Left ventricle myocardium inferior (tissue), 1 donor: ENCODE measurements around the gene RWDD1. TPM values are rescaled to one million over a fixed set of nuclear protein-coding genes. Genes with fewer than 3 reads are reported as not detected.

Source experiments
- DNase-seq: peaks from one replicate; pipeline ENCODE4 v3.0.0-alpha.2; 2020
- H3K27ac ChIP-seq: fragments of 200-600 bp; replicated peaks from 2 replicates; pipeline ENCODE4 v1.8.0; 2021
- H3K27me3 ChIP-seq: fragments of 200-600 bp; 2 replicates; pipeline ENCODE4 v1.8.0; 2021; ENCODE audit warnings: low read depth
- H3K36me3 ChIP-seq: fragments of 200-600 bp; 2 replicates; pipeline ENCODE4 v1.8.0; 2021
- H3K4me1 ChIP-seq: fragments of 200-600 bp; 2 replicates; pipeline ENCODE4 v1.8.0; 2021
- H3K4me3 ChIP-seq: fragments of 200-600 bp; 2 replicates; pipeline ENCODE4 v1.8.0; 2021; ENCODE audit warnings: mild to moderate bottlenecking, moderate library complexity
- H3K9me3 ChIP-seq: fragments of 200-600 bp; replicated peaks from 2 replicates; pipeline ENCODE4 v1.8.0; 2021
- intact Hi-C: fragments of 100-400 bp; cut with micrococcal nuclease; formaldehyde crosslinking; loops from one replicate; pipeline ENCODE4 v1.11.0; 2022
- total RNA-seq: library from RNA; stranded (reverse); fragmentation: NEBNext Ultra II Directional; extraction: Animal tissue kit (Norgen Biotek cat#: 25700); gene quantifications from one replicate; pipeline ENCODE4 v1.2.1, GENCODE V29; 2021
- TF ChIP-seq, protein P1 (sequence below): fragments of 200-600 bp; IDR thresholded peaks from 2 replicates; pipeline ENCODE4 v1.8.0; 2021; ENCODE audit warnings: antibody characterized with exemption, mild to moderate bottlenecking, borderline replicate concordance
- donor health status: DM: no; HTN: yes; CAD: no; lungs with severe emphysema.

RWDD1 gene
- total RNA-seq, 1 donor from 2014 or later = 73.3 TPM

DNA sequence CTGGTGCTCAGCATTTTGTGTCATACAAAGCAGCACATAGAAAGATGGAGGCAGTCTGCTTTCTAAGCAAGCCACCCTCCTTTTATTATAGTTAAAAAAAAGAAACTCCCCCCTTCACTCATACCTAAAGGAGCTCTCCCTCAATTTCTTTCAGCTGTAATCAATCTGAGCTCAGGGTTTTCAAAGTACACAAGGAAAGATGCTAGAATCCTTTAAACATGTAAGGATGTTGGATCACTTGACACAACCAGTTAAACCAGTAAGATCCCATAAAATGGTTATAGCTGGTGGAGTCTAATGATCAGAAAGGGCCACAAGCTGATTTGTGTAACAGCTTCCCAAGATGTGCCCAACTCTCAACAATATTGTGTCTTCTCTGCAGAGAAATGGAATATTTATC lies 17.9 kb upstream of the RWDD1 start, which contains the start of gene CALHM4:
CALHM4 (plus strand) TSS at position 301 of the 400 bp plus-strand sequence; CDS start at position 344, 43 bp downstream.
- Histone ChIP-seq H3K4me1 (peaks cover 15% of the 10 kb centered on the region), H3K27me3 (no peaks in the 10 kb centered on the region), H3K36me3 (no peaks in the 10 kb centered on the region), H3K27ac (no peak within 1 kb of the TSS), H3K4me3 (no peak within 1 kb of the TSS), H3K9me3 (no peaks in the 10 kb centered on the region)
- TF ChIP-seq, protein P1, sequence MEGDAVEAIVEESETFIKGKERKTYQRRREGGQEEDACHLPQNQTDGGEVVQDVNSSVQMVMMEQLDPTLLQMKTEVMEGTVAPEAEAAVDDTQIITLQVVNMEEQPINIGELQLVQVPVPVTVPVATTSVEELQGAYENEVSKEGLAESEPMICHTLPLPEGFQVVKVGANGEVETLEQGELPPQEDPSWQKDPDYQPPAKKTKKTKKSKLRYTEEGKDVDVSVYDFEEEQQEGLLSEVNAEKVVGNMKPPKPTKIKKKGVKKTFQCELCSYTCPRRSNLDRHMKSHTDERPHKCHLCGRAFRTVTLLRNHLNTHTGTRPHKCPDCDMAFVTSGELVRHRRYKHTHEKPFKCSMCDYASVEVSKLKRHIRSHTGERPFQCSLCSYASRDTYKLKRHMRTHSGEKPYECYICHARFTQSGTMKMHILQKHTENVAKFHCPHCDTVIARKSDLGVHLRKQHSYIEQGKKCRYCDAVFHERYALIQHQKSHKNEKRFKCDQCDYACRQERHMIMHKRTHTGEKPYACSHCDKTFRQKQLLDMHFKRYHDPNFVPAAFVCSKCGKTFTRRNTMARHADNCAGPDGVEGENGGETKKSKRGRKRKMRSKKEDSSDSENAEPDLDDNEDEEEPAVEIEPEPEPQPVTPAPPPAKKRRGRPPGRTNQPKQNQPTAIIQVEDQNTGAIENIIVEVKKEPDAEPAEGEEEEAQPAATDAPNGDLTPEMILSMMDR = no peak
- DNase-seq = no peak
- intact Hi-C loops = no loop called here

DNA sequence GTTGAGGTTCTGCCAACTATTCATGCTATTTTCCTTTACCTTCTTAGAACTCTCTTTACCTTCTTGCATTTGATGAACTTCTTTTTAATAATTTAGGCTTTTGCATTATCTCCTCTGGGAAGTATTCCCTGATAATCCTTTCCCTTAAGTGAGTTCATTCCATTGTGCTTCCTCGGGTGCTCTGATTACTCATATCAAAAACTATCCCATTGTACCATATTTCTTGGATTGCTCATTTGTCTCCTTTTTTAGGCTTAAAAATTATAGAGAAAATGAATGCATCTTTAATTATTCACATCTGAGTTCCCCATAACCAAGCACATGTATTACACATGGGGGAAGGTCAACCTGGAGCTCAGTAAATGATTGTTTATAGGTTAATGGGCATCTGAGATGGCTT lies 15.2 kb upstream of the RWDD1 start:
- Histone ChIP-seq H3K9me3 (no peaks in the 10 kb centered on the region), H3K4me1 (peaks cover 17% of the 10 kb centered on the region), H3K27ac (no peak overlapping the region), H3K4me3 (no peak overlapping the region), H3K27me3 (no peaks in the 10 kb centered on the region), H3K36me3 (no peaks in the 10 kb centered on the region)
- intact Hi-C loops = no loop called here
- DNase-seq = no peak
- TF ChIP-seq, protein P1 = no peak

DNA sequence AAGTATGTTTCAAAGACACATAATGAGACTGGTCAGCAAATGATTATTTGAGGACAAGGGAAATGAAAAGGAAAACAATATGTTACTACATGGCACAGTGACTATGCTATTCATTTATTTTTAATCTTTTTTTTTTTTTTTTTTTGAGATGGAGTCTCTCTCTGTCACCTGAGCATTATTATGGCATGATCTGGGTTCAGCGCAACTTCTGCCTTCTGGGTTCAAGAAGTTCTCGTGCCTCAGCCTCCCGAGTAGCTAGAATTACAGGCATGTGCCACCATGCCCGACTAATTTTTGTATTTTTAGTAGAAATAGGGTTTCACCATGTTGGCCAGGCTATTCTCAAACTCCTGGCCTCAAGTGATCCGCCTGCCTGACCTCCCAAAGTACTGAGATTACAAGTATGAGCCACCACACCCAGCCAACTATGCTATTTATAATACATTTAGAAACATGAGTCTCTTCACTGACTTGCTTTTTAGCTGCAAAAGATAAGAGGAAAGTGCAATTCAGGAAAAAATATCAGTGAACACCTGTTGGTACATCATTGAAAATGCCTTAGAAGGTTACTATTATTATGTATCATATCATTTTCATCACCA lies 14.4 kb upstream of the RWDD1 start:
- H3K27ac ChIP-seq = peak overlapping the region; percentile 57
- DNase-seq = no peak
- intact Hi-C loops = no loop called here

DNA sequence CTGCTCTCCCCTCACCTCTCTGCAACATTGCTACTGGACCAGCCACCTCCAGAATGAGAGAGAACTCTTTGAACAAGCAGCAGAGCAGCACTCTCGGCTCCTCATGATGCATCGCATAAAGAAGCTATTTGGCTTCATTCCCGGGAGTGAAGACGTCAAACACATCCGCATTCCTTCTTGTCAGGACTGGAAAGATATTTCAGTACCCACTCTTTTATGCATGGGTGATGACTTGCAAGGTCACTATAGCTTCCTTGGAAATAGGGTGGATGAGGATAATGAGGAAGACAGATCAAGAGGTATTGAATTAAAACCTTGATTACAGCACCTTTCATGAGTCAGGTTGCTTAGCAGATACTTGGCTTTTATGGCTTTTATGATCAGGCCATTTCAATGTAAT lies 13.4 kb upstream of the RWDD1 start:
- Histone ChIP-seq H3K4me1 (peaks cover 22% of the 10 kb centered on the region), H3K27ac (peak overlapping the region; percentile 57), H3K36me3 (no peaks in the 10 kb centered on the region), H3K4me3 (no peak overlapping the region), H3K9me3 (no peaks in the 10 kb centered on the region), H3K27me3 (no peaks in the 10 kb centered on the region)
- TF ChIP-seq, protein P1 = no peak
- DNase-seq = peak; percentile 18
- intact Hi-C loops = no loop called here

More for the DNA sequence above, 14.4 kb upstream of the RWDD1 start:
- Histone ChIP-seq H3K36me3 (no peaks in the 10 kb centered on the region), H3K27me3 (no peaks in the 10 kb centered on the region), H3K9me3 (no peaks in the 10 kb centered on the region), H3K4me3 (no peak overlapping the region), H3K4me1 (peaks cover 22% of the 10 kb centered on the region)
- TF ChIP-seq, protein P1 = no peak

DNA sequence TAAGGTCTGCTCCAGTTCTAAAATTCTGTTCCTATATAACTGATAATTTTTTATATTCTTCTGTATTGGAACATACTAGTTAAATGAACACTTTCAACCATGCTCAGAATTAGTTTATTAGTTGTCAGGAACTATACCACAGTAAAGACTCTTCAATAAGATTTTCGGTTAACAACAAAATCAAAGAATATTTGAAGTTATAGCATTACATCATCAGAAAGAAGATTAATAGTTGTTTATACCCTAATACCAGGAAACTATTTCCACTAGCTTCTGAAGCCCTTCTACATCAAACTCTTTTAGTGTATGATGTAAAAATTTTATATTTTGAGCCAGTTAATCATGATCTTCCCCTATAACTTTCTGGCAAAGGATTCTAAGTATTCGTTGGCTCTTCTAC lies 11.2 kb upstream of the RWDD1 start:
- peaks cover 27% of the 10 kb centered on the region for H3K4me1 ChIP-seq
- no peak for DNase-seq
- H3K27ac ChIP-seq = no peak overlapping the region
- no peaks in the 10 kb centered on the region for H3K36me3 ChIP-seq
- H3K4me3 ChIP-seq = no peak overlapping the region
- intact Hi-C loops = no loop called here
- H3K27me3 ChIP-seq = no peaks in the 10 kb centered on the region
- no peaks in the 10 kb centered on the region for H3K9me3 ChIP-seq
- TF ChIP-seq, protein P1 = no peak
